HCT116 (cell line): ENCODE data around the gene RACGAP1. TPM values are rescaled to one million over a fixed set of nuclear protein-coding genes. Genes with fewer than 3 reads are reported as not detected.

Experiments used
- ATAC-seq: fragments of 200-7000 bp; cut with Tn5 transposase; 2 replicates; pipeline ENCODE4 v1.9.1; 2020; ENCODE audit warnings: mild to moderate bottlenecking, moderate library complexity
- BruUV-seq: library from RNA; stranded (reverse); fragments of 400-500 nt; replicated peaks from 2 replicates; lab custom pipeline; 2021; lab: Mats Ljungman, UMichigan
- CTCF ChIA-PET: fragments of 300-600 bp; sonication (Branson Sonifier 250); formaldehyde crosslinking; loops from one replicate; lab custom pipeline; 2021; ENCODE audit warnings: antibody characterized with exemption; lab: Charles Lee
- POLR2A ChIA-PET: fragments of 300-600, 350-600 bp; sonication (Branson Sonifier 250); formaldehyde crosslinking; loops from one replicate; lab custom pipeline; 2021; ENCODE audit warnings: antibody characterized with exemption; lab: Charles Lee
- RAD21 ChIA-PET, 2 experiments: fragments of 300-600 bp; sonication (Branson Sonifier 250); formaldehyde crosslinking; loops; one replicate each; lab custom pipeline; 2023; ENCODE audit warnings: low total read pairs in 2 of 2; ENCODE audit not compliant: uncharacterized antibody in 2 of 2, unreplicated experiment in 2 of 2, low non-redundant PET in 1 of 2; lab: Charles Lee
- DNase-seq: peaks from one replicate; pipeline ENCODE4 v3.0.0-alpha.2; 2010; ENCODE audit warnings: low read depth, low spot score
- H2AFZ ChIP-seq: fragments of 200-600 bp; shearing (Covaris generic), sonication (generic); 2 replicates; pipeline ENCODE4 v1.6.1; 2017; ENCODE audit warnings: low read depth, mixed run types, mixed read lengths, antibody characterized with exemption, low read length; ENCODE audit not compliant: poor library complexity, severe bottlenecking
- H3K27ac ChIP-seq: 2 replicates; pipeline ENCODE4 v1.5.1; 2012; ENCODE audit warnings: low read depth, low read length
- H3K27me3 ChIP-seq: fragments of 200-600 bp; sonication (generic); 2 replicates; pipeline ENCODE4 v1.6.1; 2016; ENCODE audit warnings: mixed run types, low read length, mixed read lengths; ENCODE audit not compliant: insufficient read depth
- H3K36me3 ChIP-seq, 2 experiments: fragments of 200-500 bp in 1 of 2; fragments of 200-600 bp in 1 of 2; sonication (Bioruptor generic) in 1 of 2; sonication (generic) in 1 of 2; 2 replicates each; pipeline versions ENCODE4 v1.5.1 to v1.6.1; 2014 to 2016; ENCODE audit warnings: low read length in 2 of 2, inconsistent platforms in 1 of 2, mixed read lengths in 1 of 2, mixed run types in 1 of 2; ENCODE audit not compliant: insufficient read depth in 2 of 2, control insufficient read depth in 1 of 2
- H3K4me1 ChIP-seq, 2 experiments: fragments of 200-600 bp in 1 of 2; sonication (generic) in 1 of 2; 2 replicates each; pipeline versions ENCODE4 v1.5.1 to v1.6.1; 2012 to 2017; ENCODE audit warnings: low read length in 2 of 2, inconsistent platforms in 1 of 2, mild to moderate bottlenecking in 1 of 2, mixed read lengths in 1 of 2, mixed run types in 1 of 2, moderate library complexity in 1 of 2; ENCODE audit not compliant: insufficient read depth in 2 of 2, control insufficient read depth in 1 of 2
- H3K4me2 ChIP-seq: fragments of 200-600 bp; sonication (generic); 2 replicates; pipeline ENCODE4 v1.6.1; 2017; ENCODE audit warnings: mixed run types, low read length, mixed read lengths
- H3K4me3 ChIP-seq, 2 experiments: fragments of 200-600 bp in 1 of 2; sonication (generic) in 1 of 2; replicated peaks in 1 of 2; 2 replicates each; pipeline ENCODE4 v1.5.1; 2011 to 2016; ENCODE audit warnings: low read length in 2 of 2, control low read depth in 1 of 2, low read depth in 1 of 2, mild to moderate bottlenecking in 1 of 2, mixed read lengths in 1 of 2, mixed run types in 1 of 2
- H3K79me2 ChIP-seq: fragments of 200-600 bp; sonication (generic); 2 replicates; pipeline ENCODE4 v1.6.1; 2017; ENCODE audit warnings: mild to moderate bottlenecking, mixed run types, low read length, moderate library complexity, mixed read lengths; ENCODE audit not compliant: insufficient read depth
- H3K9ac ChIP-seq: fragments of 200-600 bp; sonication (generic); 2 replicates; pipeline ENCODE4 v1.6.1; 2016; ENCODE audit warnings: low read length, mixed read lengths
- H3K9me2 ChIP-seq: fragments of 200-600 bp; sonication (generic), shearing (Covaris generic); 2 replicates; pipeline ENCODE4 v1.6.1; 2017; ENCODE audit warnings: mixed run types, mild to moderate bottlenecking, moderate library complexity; ENCODE audit not compliant: insufficient read depth
- H3K9me3 ChIP-seq, 2 experiments: fragments of 200-500 bp in 1 of 2; fragments of 200-600 bp in 1 of 2; sonication (Bioruptor generic) in 1 of 2; sonication (generic) in 1 of 2; 2 replicates each; pipeline ENCODE4 v1.6.1; 2014 to 2017; ENCODE audit warnings: low read length in 2 of 2, mixed read lengths in 2 of 2, inconsistent platforms in 1 of 2, low read depth in 1 of 2, mild to moderate bottlenecking in 1 of 2, mixed run types in 1 of 2, moderate library complexity in 1 of 2; ENCODE audit not compliant: control insufficient read depth in 1 of 2, insufficient read depth in 1 of 2
- H4K20me1 ChIP-seq: fragments of 200-600 bp; sonication (generic), shearing (Covaris generic); 2 replicates; pipeline ENCODE4 v1.6.1; 2017; ENCODE audit warnings: mixed run types, mild to moderate bottlenecking, moderate library complexity; ENCODE audit not compliant: insufficient read depth
- CBX3 ChIP-seq: IDR thresholded peaks from 2 replicates; pipeline ENCODE4 v1.6.1; 2012; ENCODE audit warnings: low read depth
- CEBPB ChIP-seq: IDR thresholded peaks from 2 replicates; pipeline ENCODE4 v1.6.1; 2012; ENCODE audit warnings: low read depth
- EZH2 ChIP-seq: fragments of 200-600 bp; sonication (generic); IDR thresholded peaks from 2 replicates; pipeline ENCODE4 v1.6.1; 2017; ENCODE audit warnings: antibody characterized with exemption, mixed run types
- EZH2phosphoT487 ChIP-seq: fragments of 200-600 bp; IDR thresholded peaks from 2 replicates; pipeline ENCODE4 v1.6.1; 2018; ENCODE audit warnings: antibody characterized with exemption, borderline replicate concordance
- JUND ChIP-seq: IDR thresholded peaks from 2 replicates; pipeline ENCODE4 v1.6.1; 2012
- POLR2A ChIP-seq: IDR thresholded peaks from 2 replicates; pipeline ENCODE4 v1.7.0; 2011; ENCODE audit warnings: borderline replicate concordance; ENCODE audit not compliant: insufficient read depth, insufficient read length; ENCODE audit errors: extremely low read depth
- POLR2AphosphoS5 ChIP-seq: IDR thresholded peaks from 2 replicates; pipeline ENCODE4 v1.6.1; 2011; ENCODE audit warnings: mild to moderate bottlenecking, low read depth, low read length, moderate library complexity
- RAD21 ChIP-seq: IDR thresholded peaks from 2 replicates; pipeline ENCODE4 v1.6.1; 2012; ENCODE audit warnings: low read depth, mild to moderate bottlenecking
- SIN3A ChIP-seq: IDR thresholded peaks from 2 replicates; pipeline ENCODE4 v1.6.1; 2012; ENCODE audit warnings: low read depth
- SRF ChIP-seq: IDR thresholded peaks from 2 replicates; pipeline ENCODE4 v1.6.1; 2012; ENCODE audit warnings: low read depth
- TCF7L2 ChIP-seq: IDR thresholded peaks from 2 replicates; pipeline ENCODE4 v1.7.0; 2011; ENCODE audit warnings: borderline replicate concordance, inconsistent platforms; ENCODE audit not compliant: insufficient read depth, insufficient read length; ENCODE audit errors: extremely low read depth
- YY1 ChIP-seq: IDR thresholded peaks from 2 replicates; pipeline ENCODE4 v1.6.1; 2011; ENCODE audit warnings: low read length, low read depth, moderate library complexity, mild to moderate bottlenecking; ENCODE audit not compliant: insufficient replicate concordance; ENCODE audit errors: extremely low read depth
- ZFX ChIP-seq: fragments of 450-650 bp; IDR thresholded peaks from 2 replicates; pipeline ENCODE4 v1.6.1; 2017
- ZNF274 ChIP-seq: fragments of 200-500 bp; sonication (Bioruptor generic); IDR thresholded peaks from 2 replicates; pipeline ENCODE4 v1.6.1; 2014; ENCODE audit warnings: mild to moderate bottlenecking, low read depth, low read length, inconsistent platforms
- intact Hi-C: fragments of 100-400 bp; cut with micrococcal nuclease; formaldehyde crosslinking; loops from 2 replicates; pipeline ENCODE4 v1.10.0; 2022
- total RNA-seq: library from RNA; stranded (reverse); gene quantifications from one replicate; pipeline ENCODE4 v1.2.1, GENCODE V29; 2021; ENCODE audit not compliant: unreplicated experiment
- TF ChIP-seq, protein P1 (sequence below), 3 experiments: fragments of 200-600 bp in 1 of 3; sonication (generic) in 1 of 3; IDR thresholded peaks in 2 of 3; conservative IDR thresholded peaks in 1 of 3; 2 replicates each; pipeline ENCODE4 v1.5.1; 2012 to 2017; ENCODE audit warnings: low read depth in 2 of 3, low read length in 2 of 3, antibody characterized with exemption in 1 of 3, borderline replicate concordance in 1 of 3, control low read depth in 1 of 3, mild to moderate bottlenecking in 1 of 3, mixed read lengths in 1 of 3, mixed run types in 1 of 3, moderate library complexity in 1 of 3; ENCODE audit not compliant: insufficient read depth in 1 of 3
- TF ChIP-seq, protein P2 (sequence below): IDR thresholded peaks from 2 replicates; pipeline ENCODE4 v1.6.1; 2012
- TF ChIP-seq, protein P3 (sequence below): IDR thresholded peaks from 2 replicates; pipeline ENCODE4 v1.6.1; 2012
- TF ChIP-seq, protein P4 (sequence below): IDR thresholded peaks from 2 replicates; pipeline ENCODE4 v1.6.1; 2011; ENCODE audit warnings: mild to moderate bottlenecking, low read length, moderate library complexity; ENCODE audit not compliant: insufficient replicate concordance; ENCODE audit errors: extremely low read depth
- TF ChIP-seq, protein P5 (sequence below): IDR thresholded peaks from 2 replicates; pipeline ENCODE4 v1.6.1; 2012; ENCODE audit warnings: low read depth

Gene RACGAP1
- total RNA-seq, 1 experiment from 2014 or later: 147 TPM

DNA sequence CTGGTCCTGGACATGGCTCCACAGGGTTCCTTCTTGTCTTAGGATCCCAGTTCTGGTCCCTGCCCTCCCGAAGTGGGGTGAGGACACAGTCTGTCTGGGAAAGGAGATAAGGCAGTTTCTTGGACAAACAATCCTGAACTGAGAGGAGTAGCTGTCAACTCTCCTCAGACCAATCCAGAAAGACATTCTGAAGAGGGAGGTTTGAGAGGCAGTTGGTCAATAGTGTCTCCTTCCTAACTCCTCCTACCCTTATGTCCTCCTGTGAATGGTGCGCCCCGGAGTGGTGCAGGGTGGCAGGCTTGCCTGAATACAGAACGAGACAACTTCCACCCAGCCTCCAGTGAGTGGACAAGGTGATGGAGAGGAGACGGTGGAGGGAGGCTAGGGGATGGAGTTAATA lies 16.7 kb upstream of the RACGAP1 start:
- ChIA-PET POLR2A (no interaction called here), CTCF (no interaction called here), RAD21 (no interaction called here)
- Histone ChIP-seq H3K27ac (no peak overlapping the region), H3K9me3 (no peaks in the 10 kb centered on the region), H3K4me3 (no peak overlapping the region), H3K9me2 (no peaks in the 10 kb centered on the region), H4K20me1 (no peaks in the 10 kb centered on the region), H3K4me1 (peaks cover 0 to 9% of the 10 kb centered on the region in 2 experiments; a peak in 2 of 4 replicates), H3K4me2 (no peak overlapping the region), H3K36me3 (no peaks in the 10 kb centered on the region), H3K27me3 (no peaks in the 10 kb centered on the region), H3K79me2 (no peaks in the 10 kb centered on the region), H2AFZ (no peak overlapping the region), H3K9ac (no peak overlapping the region)
- no peak for DNase-seq
- ATAC-seq: no peak
- no TSS peak for BruUV-seq
- TF ChIP-seq EZH2 (no peak), YY1 (no peak), ZFX (no peak), RAD21 (no peak), EZH2phosphoT487 (no peak), SIN3A (no peak), JUND (no peak), SRF (no peak), ZNF274 (no peak), POLR2AphosphoS5 (no peak), POLR2A (no peak), CEBPB (no peak), TCF7L2 (no peak), CBX3 (no peak)
- TF ChIP-seq, protein P1, sequence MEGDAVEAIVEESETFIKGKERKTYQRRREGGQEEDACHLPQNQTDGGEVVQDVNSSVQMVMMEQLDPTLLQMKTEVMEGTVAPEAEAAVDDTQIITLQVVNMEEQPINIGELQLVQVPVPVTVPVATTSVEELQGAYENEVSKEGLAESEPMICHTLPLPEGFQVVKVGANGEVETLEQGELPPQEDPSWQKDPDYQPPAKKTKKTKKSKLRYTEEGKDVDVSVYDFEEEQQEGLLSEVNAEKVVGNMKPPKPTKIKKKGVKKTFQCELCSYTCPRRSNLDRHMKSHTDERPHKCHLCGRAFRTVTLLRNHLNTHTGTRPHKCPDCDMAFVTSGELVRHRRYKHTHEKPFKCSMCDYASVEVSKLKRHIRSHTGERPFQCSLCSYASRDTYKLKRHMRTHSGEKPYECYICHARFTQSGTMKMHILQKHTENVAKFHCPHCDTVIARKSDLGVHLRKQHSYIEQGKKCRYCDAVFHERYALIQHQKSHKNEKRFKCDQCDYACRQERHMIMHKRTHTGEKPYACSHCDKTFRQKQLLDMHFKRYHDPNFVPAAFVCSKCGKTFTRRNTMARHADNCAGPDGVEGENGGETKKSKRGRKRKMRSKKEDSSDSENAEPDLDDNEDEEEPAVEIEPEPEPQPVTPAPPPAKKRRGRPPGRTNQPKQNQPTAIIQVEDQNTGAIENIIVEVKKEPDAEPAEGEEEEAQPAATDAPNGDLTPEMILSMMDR (IDR thresholded peaks at IDR 0.05 in 2 of 3, conservative IDR thresholded peaks at IDR 0.05 in 1 of 3; ENCODE audit: borderline replicate concordance in 1 of 3, insufficient read depth in 1 of 3, low read depth in 2 of 3, low read length in 2 of 3): no peak
- TF ChIP-seq, protein P2, sequence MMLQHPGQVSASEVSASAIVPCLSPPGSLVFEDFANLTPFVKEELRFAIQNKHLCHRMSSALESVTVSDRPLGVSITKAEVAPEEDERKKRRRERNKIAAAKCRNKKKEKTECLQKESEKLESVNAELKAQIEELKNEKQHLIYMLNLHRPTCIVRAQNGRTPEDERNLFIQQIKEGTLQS: no peak
- TF ChIP-seq, protein P3, sequence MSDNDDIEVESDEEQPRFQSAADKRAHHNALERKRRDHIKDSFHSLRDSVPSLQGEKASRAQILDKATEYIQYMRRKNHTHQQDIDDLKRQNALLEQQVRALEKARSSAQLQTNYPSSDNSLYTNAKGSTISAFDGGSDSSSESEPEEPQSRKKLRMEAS: no peak
- TF ChIP-seq, protein P4, sequence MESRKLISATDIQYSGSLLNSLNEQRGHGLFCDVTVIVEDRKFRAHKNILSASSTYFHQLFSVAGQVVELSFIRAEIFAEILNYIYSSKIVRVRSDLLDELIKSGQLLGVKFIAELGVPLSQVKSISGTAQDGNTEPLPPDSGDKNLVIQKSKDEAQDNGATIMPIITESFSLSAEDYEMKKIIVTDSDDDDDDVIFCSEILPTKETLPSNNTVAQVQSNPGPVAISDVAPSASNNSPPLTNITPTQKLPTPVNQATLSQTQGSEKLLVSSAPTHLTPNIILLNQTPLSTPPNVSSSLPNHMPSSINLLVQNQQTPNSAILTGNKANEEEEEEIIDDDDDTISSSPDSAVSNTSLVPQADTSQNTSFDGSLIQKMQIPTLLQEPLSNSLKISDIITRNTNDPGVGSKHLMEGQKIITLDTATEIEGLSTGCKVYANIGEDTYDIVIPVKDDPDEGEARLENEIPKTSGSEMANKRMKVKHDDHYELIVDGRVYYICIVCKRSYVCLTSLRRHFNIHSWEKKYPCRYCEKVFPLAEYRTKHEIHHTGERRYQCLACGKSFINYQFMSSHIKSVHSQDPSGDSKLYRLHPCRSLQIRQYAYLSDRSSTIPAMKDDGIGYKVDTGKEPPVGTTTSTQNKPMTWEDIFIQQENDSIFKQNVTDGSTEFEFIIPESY: no peak
- TF ChIP-seq, protein P5, sequence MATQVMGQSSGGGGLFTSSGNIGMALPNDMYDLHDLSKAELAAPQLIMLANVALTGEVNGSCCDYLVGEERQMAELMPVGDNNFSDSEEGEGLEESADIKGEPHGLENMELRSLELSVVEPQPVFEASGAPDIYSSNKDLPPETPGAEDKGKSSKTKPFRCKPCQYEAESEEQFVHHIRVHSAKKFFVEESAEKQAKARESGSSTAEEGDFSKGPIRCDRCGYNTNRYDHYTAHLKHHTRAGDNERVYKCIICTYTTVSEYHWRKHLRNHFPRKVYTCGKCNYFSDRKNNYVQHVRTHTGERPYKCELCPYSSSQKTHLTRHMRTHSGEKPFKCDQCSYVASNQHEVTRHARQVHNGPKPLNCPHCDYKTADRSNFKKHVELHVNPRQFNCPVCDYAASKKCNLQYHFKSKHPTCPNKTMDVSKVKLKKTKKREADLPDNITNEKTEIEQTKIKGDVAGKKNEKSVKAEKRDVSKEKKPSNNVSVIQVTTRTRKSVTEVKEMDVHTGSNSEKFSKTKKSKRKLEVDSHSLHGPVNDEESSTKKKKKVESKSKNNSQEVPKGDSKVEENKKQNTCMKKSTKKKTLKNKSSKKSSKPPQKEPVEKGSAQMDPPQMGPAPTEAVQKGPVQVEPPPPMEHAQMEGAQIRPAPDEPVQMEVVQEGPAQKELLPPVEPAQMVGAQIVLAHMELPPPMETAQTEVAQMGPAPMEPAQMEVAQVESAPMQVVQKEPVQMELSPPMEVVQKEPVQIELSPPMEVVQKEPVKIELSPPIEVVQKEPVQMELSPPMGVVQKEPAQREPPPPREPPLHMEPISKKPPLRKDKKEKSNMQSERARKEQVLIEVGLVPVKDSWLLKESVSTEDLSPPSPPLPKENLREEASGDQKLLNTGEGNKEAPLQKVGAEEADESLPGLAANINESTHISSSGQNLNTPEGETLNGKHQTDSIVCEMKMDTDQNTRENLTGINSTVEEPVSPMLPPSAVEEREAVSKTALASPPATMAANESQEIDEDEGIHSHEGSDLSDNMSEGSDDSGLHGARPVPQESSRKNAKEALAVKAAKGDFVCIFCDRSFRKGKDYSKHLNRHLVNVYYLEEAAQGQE: no peak
- intact Hi-C loops: no loop called here
